WERI-Rb-1 (cell line): ENCODE measurements around the gene DOLPP1.
A peak's percentile ranks its signal among the peaks of the same experiment; 100 is the strongest.

ENCODE experiments used
- DNase-seq: peaks from one replicate; pipeline ENCODE4 v3.0.0-alpha.2; 2020
- H3K27ac ChIP-seq: fragments of 250-450 bp; sonication (Bioruptor Pico); 2 replicates; pipeline ENCODE4 v1.5.1; 2020; ENCODE audit warnings: mild to moderate bottlenecking, moderate library complexity
- H3K27me3 ChIP-seq: fragments of 250-450 bp; sonication (Bioruptor Pico); 2 replicates; pipeline ENCODE4 v1.5.1; 2021; ENCODE audit warnings: mild to moderate bottlenecking, low read depth, moderate library complexity; ENCODE audit not compliant: insufficient read depth, severe bottlenecking
- H3K36me3 ChIP-seq: fragments of 250-450 bp; sonication (Bioruptor Pico); 2 replicates; pipeline ENCODE4 v1.5.1; 2020; ENCODE audit warnings: mild to moderate bottlenecking, moderate library complexity
- H3K4me3 ChIP-seq: 2 replicates; pipeline ENCODE4 v1.5.1; 2011; ENCODE audit warnings: low read depth, mild to moderate bottlenecking, control low read depth, low read length
- H3K9me3 ChIP-seq: fragments of 250-450 bp; sonication (Bioruptor Pico); 2 replicates; pipeline ENCODE4 v1.5.1; 2021; ENCODE audit warnings: mild to moderate bottlenecking, moderate library complexity; ENCODE audit not compliant: severe bottlenecking
- TF ChIP-seq, protein P1 (sequence below): IDR thresholded peaks from 2 replicates; pipeline ENCODE4 v1.5.1; 2011; ENCODE audit warnings: low read depth, mild to moderate bottlenecking, control low read depth, inconsistent platforms, low read length

The DOLPP1 gene

GRCh38 chr9:129098328-129098727 is 17.4 kb downstream of the DOLPP1 start:
- TF ChIP-seq, protein P1, sequence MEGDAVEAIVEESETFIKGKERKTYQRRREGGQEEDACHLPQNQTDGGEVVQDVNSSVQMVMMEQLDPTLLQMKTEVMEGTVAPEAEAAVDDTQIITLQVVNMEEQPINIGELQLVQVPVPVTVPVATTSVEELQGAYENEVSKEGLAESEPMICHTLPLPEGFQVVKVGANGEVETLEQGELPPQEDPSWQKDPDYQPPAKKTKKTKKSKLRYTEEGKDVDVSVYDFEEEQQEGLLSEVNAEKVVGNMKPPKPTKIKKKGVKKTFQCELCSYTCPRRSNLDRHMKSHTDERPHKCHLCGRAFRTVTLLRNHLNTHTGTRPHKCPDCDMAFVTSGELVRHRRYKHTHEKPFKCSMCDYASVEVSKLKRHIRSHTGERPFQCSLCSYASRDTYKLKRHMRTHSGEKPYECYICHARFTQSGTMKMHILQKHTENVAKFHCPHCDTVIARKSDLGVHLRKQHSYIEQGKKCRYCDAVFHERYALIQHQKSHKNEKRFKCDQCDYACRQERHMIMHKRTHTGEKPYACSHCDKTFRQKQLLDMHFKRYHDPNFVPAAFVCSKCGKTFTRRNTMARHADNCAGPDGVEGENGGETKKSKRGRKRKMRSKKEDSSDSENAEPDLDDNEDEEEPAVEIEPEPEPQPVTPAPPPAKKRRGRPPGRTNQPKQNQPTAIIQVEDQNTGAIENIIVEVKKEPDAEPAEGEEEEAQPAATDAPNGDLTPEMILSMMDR: no peak
- no peaks in the 10 kb centered on the region for H3K27me3 ChIP-seq

DNA sequence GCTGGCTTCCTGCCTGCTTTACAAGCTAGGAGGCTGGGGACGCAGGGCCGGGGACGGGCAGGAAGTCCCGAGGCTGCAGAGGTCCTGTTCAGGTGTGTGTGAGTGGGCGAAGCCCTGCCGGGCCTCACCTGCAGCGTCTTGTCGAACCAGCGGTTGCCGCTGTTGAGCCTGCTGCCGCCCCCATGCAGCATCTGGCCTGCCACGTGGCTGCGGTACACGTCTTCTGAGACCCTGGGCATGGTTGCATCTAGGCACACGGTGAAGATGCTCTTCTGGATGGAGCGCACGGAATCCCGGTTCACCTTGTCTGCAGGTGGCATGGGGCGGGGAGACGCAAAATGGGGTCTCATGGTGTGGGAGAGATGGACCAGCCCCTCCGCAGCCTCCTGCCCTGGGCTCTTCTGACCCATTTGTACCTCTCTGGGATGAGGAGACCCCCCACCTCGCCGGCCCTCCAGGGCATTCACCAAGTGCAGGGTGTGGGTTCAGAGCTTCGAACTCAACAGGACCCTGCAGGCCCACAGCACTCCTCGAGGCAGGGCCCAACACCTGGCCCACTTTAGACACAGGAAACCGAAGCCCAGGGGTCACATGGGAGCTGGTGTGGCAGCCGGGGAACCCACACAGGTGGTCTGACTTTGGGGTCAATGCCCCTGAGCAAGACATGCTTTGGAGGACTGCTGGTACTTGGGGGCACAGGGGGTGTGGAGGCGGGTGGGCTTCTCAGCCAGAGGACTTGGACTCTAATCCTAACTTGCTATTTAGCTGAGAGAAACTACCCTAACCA is 19.7 kb downstream of the DOLPP1 start:
- DNase-seq: no peak

More at GRCh38 chr9:129098328-129098727, 17.4 kb downstream of the DOLPP1 start:
- Histone ChIP-seq H3K4me3 (no peak overlapping the region), H3K27ac (no peak overlapping the region), H3K36me3 (peaks cover 8% of the 10 kb centered on the region), H3K9me3 (no peaks in the 10 kb centered on the region)
- no peak for DNase-seq

GRCh38 chr9:129101279-129101678 is 20.4 kb downstream of the DOLPP1 start:
- no peak for DNase-seq
- Histone ChIP-seq H3K9me3 (no peaks in the 10 kb centered on the region), H3K4me3 (no peak overlapping the region), H3K27ac (no peak overlapping the region; the same call in 1 of the 2 replicates), H3K36me3 (peaks cover 5% of the 10 kb centered on the region; the same call in 1 of the 2 replicates), H3K27me3 (no peaks in the 10 kb centered on the region)
- TF ChIP-seq, protein P1: no peak

More for the DNA sequence above, 19.7 kb downstream of the DOLPP1 start:
- Histone ChIP-seq H3K27me3 (no peaks in the 10 kb centered on the region), H3K27ac (no peak overlapping the region), H3K9me3 (no peaks in the 10 kb centered on the region), H3K4me3 (no peak overlapping the region), H3K36me3 (peaks cover 5% of the 10 kb centered on the region; the same call in 1 of the 2 replicates)
- TF ChIP-seq, protein P1: no peak

GRCh38 chr9:129102095-129102525 is 21.2 kb downstream of the DOLPP1 start:
- H3K27me3 ChIP-seq: no peaks in the 10 kb centered on the region
- no peak overlapping the region for H3K4me3 ChIP-seq
- H3K36me3 ChIP-seq: no peaks in the 10 kb centered on the region
- no peak for DNase-seq
- no peak overlapping the region for H3K27ac ChIP-seq
- H3K9me3 ChIP-seq: no peaks in the 10 kb centered on the region
- TF ChIP-seq, protein P1: no peak

- Histone ChIP-seq H3K27ac (no peak overlapping the region; the same call in 1 of the 2 replicates), H3K27me3 (no peaks in the 10 kb centered on the region), H3K36me3 (no peaks in the 10 kb centered on the region), H3K4me3 (no peak overlapping the region), H3K9me3 (no peaks in the 10 kb centered on the region)
- TF ChIP-seq, protein P1: peak; percentile 96
- DNase-seq: peak; percentile 90
These were observed 22.1 kb downstream of the DOLPP1 start for GRCh38 chr9:129102791-129103594.
